MCF 10A (cell line): ENCODE measurements around the gene BCL11A. TPM values are rescaled to one million over a fixed set of nuclear protein-coding genes. Genes with fewer than 3 reads are reported as not detected.

Experiments used
- BruUV-seq: library from RNA; stranded (reverse); fragments of 400-500 nt; replicated peaks from 2 replicates; lab custom pipeline; 2021; lab: Mats Ljungman, UMichigan
- CTCF ChIA-PET: fragments of 300-600 bp; sonication (Branson Sonifier 250); formaldehyde crosslinking; extraction: SDS; loops from one replicate; lab custom pipeline; 2021; ENCODE audit warnings: antibody characterized with exemption, inconsistent platforms; lab: Yijun Ruan, JAX
- POLR2A ChIA-PET: fragments of 300-600, 350-650 bp; sonication (Branson Sonifier 250); formaldehyde crosslinking; extraction: SDS; loops from one replicate; lab custom pipeline; 2020; ENCODE audit warnings: antibody characterized with exemption, inconsistent platforms; lab: Yijun Ruan, JAX
- DNase-seq: peaks from one replicate; pipeline ENCODE4 v3.0.0-alpha.2; 2018; ENCODE audit not compliant: unreplicated experiment
- H3K27ac Mint-ChIP-seq: one replicate; pipeline ENCODE4 v1.8.0; 2022; ENCODE audit warnings: mild to moderate bottlenecking, low read depth, mixed read lengths; ENCODE audit not compliant: unreplicated experiment
- H3K27me3 Mint-ChIP-seq: one replicate; pipeline ENCODE4 v1.8.0; 2022; ENCODE audit warnings: mixed read lengths; ENCODE audit not compliant: insufficient read depth, unreplicated experiment
- H3K36me3 Mint-ChIP-seq: one replicate; pipeline ENCODE4 v1.8.0; 2022; ENCODE audit warnings: mild to moderate bottlenecking, moderate library complexity, mixed read lengths; ENCODE audit not compliant: insufficient read depth, unreplicated experiment
- H3K4me1 Mint-ChIP-seq: one replicate; pipeline ENCODE4 v1.8.0; 2022; ENCODE audit warnings: mixed read lengths; ENCODE audit not compliant: insufficient read depth, unreplicated experiment
- H3K4me3 Mint-ChIP-seq: one replicate; pipeline ENCODE4 v1.8.0; 2022; ENCODE audit warnings: mild to moderate bottlenecking, moderate library complexity, mixed read lengths; ENCODE audit not compliant: unreplicated experiment
- H3K9me3 Mint-ChIP-seq: one replicate; pipeline ENCODE4 v1.8.0; 2022; ENCODE audit warnings: mixed read lengths; ENCODE audit not compliant: unreplicated experiment
- CTCF ChIP-seq: fragments of 200-600 bp; IDR thresholded peaks from one replicate; pipeline ENCODE4 v1.8.0; 2022; ENCODE audit warnings: antibody characterized with exemption, mild to moderate bottlenecking; ENCODE audit not compliant: unreplicated experiment
- intact Hi-C: fragments of 100-400 bp; cut with micrococcal nuclease; formaldehyde crosslinking; loops from 2 replicates; pipeline ENCODE4 v1.14.1; 2022
- total RNA-seq: library from RNA; stranded (reverse); gene quantifications from 2 replicates; pipeline ENCODE4 v1.2.3, GENCODE V29; 2022

Gene BCL11A
- total RNA-seq, 1 experiment from 2014 or later: 5.3 TPM

- peaks cover 37% of the 10 kb centered on the region for H3K27me3 Mint-ChIP-seq
- H3K4me1 Mint-ChIP-seq: peaks cover 6% of the 10 kb centered on the region
- intact Hi-C loops: loop anchor here (10.0 kb wide), 2 partner anchors 402 to 672 kb away; no protein-coding TSS in a partner anchor
- no peaks in the 10 kb centered on the region for H3K36me3 Mint-ChIP-seq
- POLR2A ChIA-PET: no interaction called here
- H3K9me3 Mint-ChIP-seq: no peaks in the 10 kb centered on the region
- BruUV-seq: no TSS peak
- DNase-seq: no peak
- no peak for TF ChIP-seq CTCF
- H3K27ac Mint-ChIP-seq: no peak overlapping the region
- no peak overlapping the region for H3K4me3 Mint-ChIP-seq
- CTCF ChIA-PET: interaction anchor here (0.6 to 2.6 kb wide), 6 partner anchors 9 to 1795 kb away, joined by 3 to 12 read pairs (median 6); no protein-coding TSS in a partner anchor
Measured at GRCh38 chr2:60556576-60557485, 3.4 kb upstream of the BCL11A start.

- H3K27ac Mint-ChIP-seq: no peak overlapping the region
- H3K27me3 Mint-ChIP-seq: peaks cover 37% of the 10 kb centered on the region
- BruUV-seq: no TSS peak
- H3K4me1 Mint-ChIP-seq: peaks cover 6% of the 10 kb centered on the region
- intact Hi-C loops: loop anchor here (10.0 kb wide), 2 partner anchors 401 to 671 kb away; no protein-coding TSS in a partner anchor
- H3K9me3 Mint-ChIP-seq: no peaks in the 10 kb centered on the region
- POLR2A ChIA-PET: interaction anchor here (1.0 to 1.2 kb wide), 2 partner anchors 26 to 119 kb away, joined by 4 read pairs; no protein-coding TSS in a partner anchor
- no peak for DNase-seq
- no peak for TF ChIP-seq CTCF
- no peak overlapping the region for H3K4me3 Mint-ChIP-seq
- CTCF ChIA-PET: interaction anchor here (0.6 to 2.6 kb wide), 9 partner anchors 10 to 1239 kb away, joined by 3 to 12 read pairs (median 3); no protein-coding TSS in a partner anchor
- no peaks in the 10 kb centered on the region for H3K36me3 Mint-ChIP-seq
Measured at GRCh38 chr2:60556175-60556574, 2.7 kb upstream of the BCL11A start.

- H3K36me3 Mint-ChIP-seq: no peaks in the 10 kb centered on the region
- ChIA-PET POLR2A (interaction anchor here (0.7 to 1.2 kb wide), 4 partner anchors 26 to 1322 kb away, joined by 4 read pairs; no protein-coding TSS in a partner anchor), CTCF (interaction anchor here (0.8 to 2.6 kb wide), 8 partner anchors 10 to 1239 kb away, joined by 3 to 12 read pairs (median 5); no protein-coding TSS in a partner anchor)
- no TSS peak for BruUV-seq
- no peak for DNase-seq
- no peak overlapping the region for H3K27ac Mint-ChIP-seq
- no peak for TF ChIP-seq CTCF
- H3K27me3 Mint-ChIP-seq: peaks cover 37% of the 10 kb centered on the region
- peaks cover 6% of the 10 kb centered on the region for H3K4me1 Mint-ChIP-seq
- H3K9me3 Mint-ChIP-seq: no peaks in the 10 kb centered on the region
- peak overlapping the region; percentile 88 for H3K4me3 Mint-ChIP-seq
- intact Hi-C loops: loop anchor here (10.0 kb wide), 2 partner anchors 401 to 671 kb away; no protein-coding TSS in a partner anchor
Measured at GRCh38 chr2:60555783-60556139, 2.3 kb upstream of the BCL11A start.
